Loucy (cell line): Measurements from ENCODE around the gene ATAD3B.

Experiments used
- CTCF ChIP-seq: fragments of 200-600 bp; sonication (generic); conservative IDR thresholded peaks from 2 replicates; pipeline ENCODE4 v1.5.1; 2014; ENCODE audit warnings: mild to moderate bottlenecking, antibody characterized with exemption, low read length
- EZH2phosphoT487 ChIP-seq: fragments of 200-600 bp; IDR thresholded peaks from 2 replicates; pipeline ENCODE4 v1.6.1; 2018; ENCODE audit warnings: antibody characterized with exemption, mild to moderate bottlenecking, moderate library complexity, borderline replicate concordance

- TF ChIP-seq CTCF (no peak), EZH2phosphoT487 (no peak)
These were observed 39.2 kb upstream of the ATAD3B start for GRCh38 chr1:1432274-1432950.
